GM11168 (cell line): ENCODE results near the gene MAP2K6.
"Not testable (repeated sequence)": the region's sequence is repeated elsewhere in the genome, so short reads cannot be mapped to it uniquely, and the experiment has no call there.

Source experiments
- in situ Hi-C: fragments of 300-500 bp; cut with MboI; formaldehyde crosslinking; loops from one replicate; pipeline ENCODE4 v1.12.0; 2022; ENCODE audit warnings: low sequenced_read_pairs; ENCODE audit not compliant: unreplicated experiment

MAP2K6 gene

GRCh38 chr17:69451416-69452394 lies 37.2 kb downstream of the MAP2K6 start:
- in situ Hi-C loops: no loop called here

- in situ Hi-C loops: no loop called here
These were observed 38.3 kb downstream of the MAP2K6 start for GRCh38 chr17:69452664-69453260.

- in situ Hi-C loops: no loop called here
These were observed 39.6 kb downstream of the MAP2K6 start for GRCh38 chr17:69454051-69454450.

- in situ Hi-C loops: no loop called here
These were observed 40.5 kb downstream of the MAP2K6 start for GRCh38 chr17:69455040-69455439.

- in situ Hi-C loops: no loop called here
These were observed 43.1 kb downstream of the MAP2K6 start for GRCh38 chr17:69457603-69458002.

- in situ Hi-C loops: no loop called here
These were observed 46.7 kb downstream of the MAP2K6 start for GRCh38 chr17:69460963-69461922.

GRCh38 chr17:69461951-69462369 lies 47.5 kb downstream of the MAP2K6 start:
- in situ Hi-C loops: no loop called here

GRCh38 chr17:69462882-69463281 lies 48.4 kb downstream of the MAP2K6 start:
- in situ Hi-C loops: no loop called here

GRCh38 chr17:69466451-69466850 lies 52.0 kb downstream of the MAP2K6 start:
- in situ Hi-C loops: no loop called here

- in situ Hi-C loops: no loop called here
These were observed 52.6 kb downstream of the MAP2K6 start for GRCh38 chr17:69466905-69467667.

GRCh38 chr17:69468207-69468606 lies 53.7 kb downstream of the MAP2K6 start:
- in situ Hi-C loops: no loop called here

- in situ Hi-C loops: no loop called here
These were observed 56.2 kb downstream of the MAP2K6 start for GRCh38 chr17:69470702-69471101.

- in situ Hi-C loops: no loop called here
These were observed 56.9 kb downstream of the MAP2K6 start for GRCh38 chr17:69471406-69471805.

- in situ Hi-C loops: no loop called here
These were observed 59.6 kb downstream of the MAP2K6 start for GRCh38 chr17:69473841-69474831.

GRCh38 chr17:69477204-69477902 lies 62.9 kb downstream of the MAP2K6 start:
- in situ Hi-C loops: no loop called here

GRCh38 chr17:69477903-69478266 lies 63.4 kb downstream of the MAP2K6 start:
- in situ Hi-C loops: no loop called here

- in situ Hi-C loops: no loop called here
These were observed 64.4 kb downstream of the MAP2K6 start for GRCh38 chr17:69478916-69479315.

- in situ Hi-C loops: not testable (repeated sequence)
These were observed 65.3 kb downstream of the MAP2K6 start for GRCh38 chr17:69479756-69480155.
